ENCODE data around the gene KLF14. TPM values are rescaled to one million over a fixed set of nuclear protein-coding genes. Genes with fewer than 3 reads are reported as not detected.

KLF14 gene
- total RNA-seq, 1 experiment from 2014 or later = not detected

DNA sequence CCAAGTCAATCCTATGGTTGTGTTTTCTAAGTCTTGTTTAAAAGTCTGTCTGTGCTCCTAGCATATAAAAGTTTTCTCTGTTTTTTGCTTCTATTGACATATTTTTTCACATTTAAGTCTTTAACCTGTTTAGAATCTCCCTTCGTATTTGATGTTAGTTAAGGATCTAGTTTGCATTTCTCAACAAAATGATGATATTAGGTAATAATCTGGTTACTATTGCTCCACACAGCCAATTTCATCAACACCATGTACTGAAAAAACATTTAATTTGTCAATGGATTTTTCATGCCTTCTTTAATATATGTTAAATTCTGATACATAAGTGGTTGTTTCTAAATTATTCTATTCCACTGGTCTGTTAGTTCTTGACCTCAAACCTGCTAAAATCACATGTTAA is 30.2 kb downstream of the KLF14 start (continued):
- TF ChIP-seq, protein P1, sequence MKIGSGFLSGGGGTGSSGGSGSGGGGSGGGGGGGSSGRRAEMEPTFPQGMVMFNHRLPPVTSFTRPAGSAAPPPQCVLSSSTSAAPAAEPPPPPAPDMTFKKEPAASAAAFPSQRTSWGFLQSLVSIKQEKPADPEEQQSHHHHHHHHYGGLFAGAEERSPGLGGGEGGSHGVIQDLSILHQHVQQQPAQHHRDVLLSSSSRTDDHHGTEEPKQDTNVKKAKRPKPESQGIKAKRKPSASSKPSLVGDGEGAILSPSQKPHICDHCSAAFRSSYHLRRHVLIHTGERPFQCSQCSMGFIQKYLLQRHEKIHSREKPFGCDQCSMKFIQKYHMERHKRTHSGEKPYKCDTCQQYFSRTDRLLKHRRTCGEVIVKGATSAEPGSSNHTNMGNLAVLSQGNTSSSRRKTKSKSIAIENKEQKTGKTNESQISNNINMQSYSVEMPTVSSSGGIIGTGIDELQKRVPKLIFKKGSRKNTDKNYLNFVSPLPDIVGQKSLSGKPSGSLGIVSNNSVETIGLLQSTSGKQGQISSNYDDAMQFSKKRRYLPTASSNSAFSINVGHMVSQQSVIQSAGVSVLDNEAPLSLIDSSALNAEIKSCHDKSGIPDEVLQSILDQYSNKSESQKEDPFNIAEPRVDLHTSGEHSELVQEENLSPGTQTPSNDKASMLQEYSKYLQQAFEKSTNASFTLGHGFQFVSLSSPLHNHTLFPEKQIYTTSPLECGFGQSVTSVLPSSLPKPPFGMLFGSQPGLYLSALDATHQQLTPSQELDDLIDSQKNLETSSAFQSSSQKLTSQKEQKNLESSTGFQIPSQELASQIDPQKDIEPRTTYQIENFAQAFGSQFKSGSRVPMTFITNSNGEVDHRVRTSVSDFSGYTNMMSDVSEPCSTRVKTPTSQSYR (CRISPR knock-in tag; IDR thresholded peaks at IDR 0.05) = no peak
- TF ChIP-seq NR2C2 (CRISPR knock-in tag; IDR thresholded peaks at IDR 0.05) (no peak), ZNF263 (CRISPR knock-in tag; IDR thresholded peaks at IDR 0.05; ENCODE audit: low read depth) (no peak), ATF1 (CRISPR knock-in tag; IDR thresholded peaks at IDR 0.05) (no peak), FOXK1 (CRISPR knock-in tag; IDR thresholded peaks at IDR 0.05) (no peak), CREM (CRISPR knock-in tag; IDR thresholded peaks at IDR 0.05) (no peak), SMAD4 (CRISPR knock-in tag; IDR thresholded peaks at IDR 0.05) (no peak), JUN (CRISPR knock-in tag; IDR thresholded peaks at IDR 0.05) (no peak), ZNF671 (CRISPR knock-in tag; IDR thresholded peaks at IDR 0.05) (no peak)
- TF ChIP-seq, protein P2, sequence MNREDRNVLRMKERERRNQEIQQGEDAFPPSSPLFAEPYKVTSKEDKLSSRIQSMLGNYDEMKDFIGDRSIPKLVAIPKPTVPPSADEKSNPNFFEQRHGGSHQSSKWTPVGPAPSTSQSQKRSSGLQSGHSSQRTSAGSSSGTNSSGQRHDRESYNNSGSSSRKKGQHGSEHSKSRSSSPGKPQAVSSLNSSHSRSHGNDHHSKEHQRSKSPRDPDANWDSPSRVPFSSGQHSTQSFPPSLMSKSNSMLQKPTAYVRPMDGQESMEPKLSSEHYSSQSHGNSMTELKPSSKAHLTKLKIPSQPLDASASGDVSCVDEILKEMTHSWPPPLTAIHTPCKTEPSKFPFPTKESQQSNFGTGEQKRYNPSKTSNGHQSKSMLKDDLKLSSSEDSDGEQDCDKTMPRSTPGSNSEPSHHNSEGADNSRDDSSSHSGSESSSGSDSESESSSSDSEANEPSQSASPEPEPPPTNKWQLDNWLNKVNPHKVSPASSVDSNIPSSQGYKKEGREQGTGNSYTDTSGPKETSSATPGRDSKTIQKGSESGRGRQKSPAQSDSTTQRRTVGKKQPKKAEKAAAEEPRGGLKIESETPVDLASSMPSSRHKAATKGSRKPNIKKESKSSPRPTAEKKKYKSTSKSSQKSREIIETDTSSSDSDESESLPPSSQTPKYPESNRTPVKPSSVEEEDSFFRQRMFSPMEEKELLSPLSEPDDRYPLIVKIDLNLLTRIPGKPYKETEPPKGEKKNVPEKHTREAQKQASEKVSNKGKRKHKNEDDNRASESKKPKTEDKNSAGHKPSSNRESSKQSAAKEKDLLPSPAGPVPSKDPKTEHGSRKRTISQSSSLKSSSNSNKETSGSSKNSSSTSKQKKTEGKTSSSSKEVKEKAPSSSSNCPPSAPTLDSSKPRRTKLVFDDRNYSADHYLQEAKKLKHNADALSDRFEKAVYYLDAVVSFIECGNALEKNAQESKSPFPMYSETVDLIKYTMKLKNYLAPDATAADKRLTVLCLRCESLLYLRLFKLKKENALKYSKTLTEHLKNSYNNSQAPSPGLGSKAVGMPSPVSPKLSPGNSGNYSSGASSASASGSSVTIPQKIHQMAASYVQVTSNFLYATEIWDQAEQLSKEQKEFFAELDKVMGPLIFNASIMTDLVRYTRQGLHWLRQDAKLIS (CRISPR knock-in tag; IDR thresholded peaks at IDR 0.05; ENCODE audit: borderline replicate concordance) = no peak
- TF ChIP-seq, protein P3, sequence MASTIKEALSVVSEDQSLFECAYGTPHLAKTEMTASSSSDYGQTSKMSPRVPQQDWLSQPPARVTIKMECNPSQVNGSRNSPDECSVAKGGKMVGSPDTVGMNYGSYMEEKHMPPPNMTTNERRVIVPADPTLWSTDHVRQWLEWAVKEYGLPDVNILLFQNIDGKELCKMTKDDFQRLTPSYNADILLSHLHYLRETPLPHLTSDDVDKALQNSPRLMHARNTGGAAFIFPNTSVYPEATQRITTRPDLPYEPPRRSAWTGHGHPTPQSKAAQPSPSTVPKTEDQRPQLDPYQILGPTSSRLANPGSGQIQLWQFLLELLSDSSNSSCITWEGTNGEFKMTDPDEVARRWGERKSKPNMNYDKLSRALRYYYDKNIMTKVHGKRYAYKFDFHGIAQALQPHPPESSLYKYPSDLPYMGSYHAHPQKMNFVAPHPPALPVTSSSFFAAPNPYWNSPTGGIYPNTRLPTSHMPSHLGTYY (CRISPR knock-in tag; IDR thresholded peaks at IDR 0.05) = no peak
- TF ChIP-seq, protein P4, sequence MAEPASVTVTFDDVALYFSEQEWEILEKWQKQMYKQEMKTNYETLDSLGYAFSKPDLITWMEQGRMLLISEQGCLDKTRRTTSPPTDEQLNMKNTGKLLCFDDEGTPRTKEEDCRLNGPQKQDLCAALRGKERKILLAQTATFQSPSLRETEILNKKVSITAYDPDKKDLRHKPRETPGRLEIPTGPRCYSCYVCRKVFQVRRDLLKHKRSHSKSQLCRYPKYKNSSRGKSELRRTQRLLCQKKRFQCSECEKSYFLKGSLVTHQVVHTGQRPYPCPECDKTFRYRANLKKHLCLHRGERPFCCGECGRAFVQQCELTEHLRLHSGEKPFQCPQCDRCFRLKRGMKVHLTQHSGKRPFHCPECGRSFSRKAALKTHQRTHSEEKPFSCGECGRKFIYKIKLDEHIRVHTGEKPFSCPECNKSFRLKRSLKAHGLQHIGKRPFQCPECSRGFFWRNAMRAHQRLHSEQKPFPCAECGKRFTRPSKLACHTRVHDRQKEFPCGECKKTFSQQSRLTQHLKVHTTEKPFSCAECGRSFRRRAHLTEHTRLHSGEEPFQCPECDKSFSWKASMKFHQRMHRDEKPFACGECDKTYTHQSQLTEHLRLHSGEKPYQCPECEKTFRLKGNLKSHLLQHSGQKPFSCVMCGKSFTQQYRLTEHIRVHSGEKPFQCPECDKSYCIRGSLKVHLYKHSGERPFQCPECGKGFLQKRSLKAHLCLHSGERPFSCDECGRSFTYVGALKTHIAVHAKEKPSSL (CRISPR knock-in tag; conservative IDR thresholded peaks at IDR 0.05) = no peak
- TF ChIP-seq, protein P5, sequence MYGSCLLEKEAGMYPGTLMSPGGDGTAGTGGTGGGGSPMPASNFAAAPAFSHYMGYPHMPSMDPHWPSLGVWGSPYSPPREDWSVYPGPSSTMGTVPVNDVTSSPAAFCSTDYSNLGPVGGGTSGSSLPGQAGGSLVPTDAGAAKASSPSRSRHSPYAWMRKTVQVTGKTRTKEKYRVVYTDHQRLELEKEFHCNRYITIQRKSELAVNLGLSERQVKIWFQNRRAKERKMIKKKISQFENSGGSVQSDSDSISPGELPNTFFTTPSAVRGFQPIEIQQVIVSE (CRISPR knock-in tag; IDR thresholded peaks at IDR 0.05; ENCODE audit: borderline replicate concordance) = no peak

DNA sequence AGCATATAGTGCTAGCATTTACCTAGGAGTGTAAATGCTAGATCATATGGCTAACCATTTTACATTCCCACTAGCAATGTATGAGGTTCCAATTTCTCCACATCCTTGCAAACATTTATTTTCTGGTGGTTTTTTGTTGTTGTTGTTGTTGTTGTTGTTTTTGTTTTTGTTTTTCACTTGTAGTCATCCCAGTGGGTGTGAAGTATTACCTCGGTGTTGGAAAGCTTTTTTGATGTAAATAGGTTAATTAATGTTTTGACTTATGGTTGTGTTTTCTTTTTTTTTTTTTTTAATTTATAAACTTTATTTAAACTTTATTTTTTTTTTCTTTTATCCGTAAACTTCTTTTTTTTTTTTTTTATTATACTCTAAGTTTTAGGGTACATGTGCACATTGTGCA is 32.4 kb downstream of the KLF14 start:
- ChIA-PET CTCF (no interaction called here), POLR2A (no interaction called here)
- no peak for ATAC-seq
- H3K9me3 Mint-ChIP-seq = peaks cover 11% of the 10 kb centered on the region
- H3K36me3 Mint-ChIP-seq = no peaks in the 10 kb centered on the region
- no peaks in the 10 kb centered on the region for H3K4me1 Mint-ChIP-seq
- no peak overlapping the region for H3K4me3 Mint-ChIP-seq
- no peak for DNase-seq (ENCODE audit: low spot score)
- H3K27ac Mint-ChIP-seq = no peak overlapping the region
- H3K27me3 Mint-ChIP-seq (ENCODE audit: low read depth) = peaks cover under 1% of the 10 kb centered on the region
- TF ChIP-seq, protein P6, sequence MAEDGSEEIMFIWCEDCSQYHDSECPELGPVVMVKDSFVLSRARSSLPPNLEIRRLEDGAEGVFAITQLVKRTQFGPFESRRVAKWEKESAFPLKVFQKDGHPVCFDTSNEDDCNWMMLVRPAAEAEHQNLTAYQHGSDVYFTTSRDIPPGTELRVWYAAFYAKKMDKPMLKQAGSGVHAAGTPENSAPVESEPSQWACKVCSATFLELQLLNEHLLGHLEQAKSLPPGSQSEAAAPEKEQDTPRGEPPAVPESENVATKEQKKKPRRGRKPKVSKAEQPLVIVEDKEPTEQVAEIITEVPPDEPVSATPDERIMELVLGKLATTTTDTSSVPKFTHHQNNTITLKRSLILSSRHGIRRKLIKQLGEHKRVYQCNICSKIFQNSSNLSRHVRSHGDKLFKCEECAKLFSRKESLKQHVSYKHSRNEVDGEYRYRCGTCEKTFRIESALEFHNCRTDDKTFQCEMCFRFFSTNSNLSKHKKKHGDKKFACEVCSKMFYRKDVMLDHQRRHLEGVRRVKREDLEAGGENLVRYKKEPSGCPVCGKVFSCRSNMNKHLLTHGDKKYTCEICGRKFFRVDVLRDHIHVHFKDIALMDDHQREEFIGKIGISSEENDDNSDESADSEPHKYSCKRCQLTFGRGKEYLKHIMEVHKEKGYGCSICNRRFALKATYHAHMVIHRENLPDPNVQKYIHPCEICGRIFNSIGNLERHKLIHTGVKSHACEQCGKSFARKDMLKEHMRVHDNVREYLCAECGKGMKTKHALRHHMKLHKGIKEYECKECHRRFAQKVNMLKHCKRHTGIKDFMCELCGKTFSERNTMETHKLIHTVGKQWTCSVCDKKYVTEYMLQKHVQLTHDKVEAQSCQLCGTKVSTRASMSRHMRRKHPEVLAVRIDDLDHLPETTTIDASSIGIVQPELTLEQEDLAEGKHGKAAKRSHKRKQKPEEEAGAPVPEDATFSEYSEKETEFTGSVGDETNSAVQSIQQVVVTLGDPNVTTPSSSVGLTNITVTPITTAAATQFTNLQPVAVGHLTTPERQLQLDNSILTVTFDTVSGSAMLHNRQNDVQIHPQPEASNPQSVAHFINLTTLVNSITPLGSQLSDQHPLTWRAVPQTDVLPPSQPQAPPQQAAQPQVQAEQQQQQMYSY (CRISPR knock-in tag; IDR thresholded peaks at IDR 0.05) = no peak
- TF ChIP-seq CBFB (CRISPR knock-in tag; IDR thresholded peaks at IDR 0.05; ENCODE audit: low read depth) (no peak), FOXP1 (CRISPR knock-in tag; IDR thresholded peaks at IDR 0.05; ENCODE audit: borderline replicate concordance) (no peak), GTF2I (CRISPR knock-in tag; conservative IDR thresholded peaks at IDR 0.05) (no peak), IRF2 (CRISPR knock-in tag; IDR thresholded peaks at IDR 0.05; ENCODE audit: borderline replicate concordance, low read depth) (no peak), TCF7 (CRISPR knock-in tag; IDR thresholded peaks at IDR 0.05; ENCODE audit: low read depth) (no peak), ZNF671 (CRISPR knock-in tag; IDR thresholded peaks at IDR 0.05) (no peak)
- TF ChIP-seq, protein P7, sequence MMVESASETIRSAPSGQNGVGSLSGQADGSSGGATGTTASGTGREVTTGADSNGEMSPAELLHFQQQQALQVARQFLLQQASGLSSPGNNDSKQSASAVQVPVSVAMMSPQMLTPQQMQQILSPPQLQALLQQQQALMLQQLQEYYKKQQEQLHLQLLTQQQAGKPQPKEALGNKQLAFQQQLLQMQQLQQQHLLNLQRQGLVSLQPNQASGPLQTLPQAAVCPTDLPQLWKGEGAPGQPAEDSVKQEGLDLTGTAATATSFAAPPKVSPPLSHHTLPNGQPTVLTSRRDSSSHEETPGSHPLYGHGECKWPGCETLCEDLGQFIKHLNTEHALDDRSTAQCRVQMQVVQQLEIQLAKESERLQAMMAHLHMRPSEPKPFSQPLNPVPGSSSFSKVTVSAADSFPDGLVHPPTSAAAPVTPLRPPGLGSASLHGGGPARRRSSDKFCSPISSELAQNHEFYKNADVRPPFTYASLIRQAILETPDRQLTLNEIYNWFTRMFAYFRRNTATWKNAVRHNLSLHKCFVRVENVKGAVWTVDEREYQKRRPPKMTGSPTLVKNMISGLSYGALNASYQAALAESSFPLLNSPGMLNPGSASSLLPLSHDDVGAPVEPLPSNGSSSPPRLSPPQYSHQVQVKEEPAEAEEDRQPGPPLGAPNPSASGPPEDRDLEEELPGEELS (CRISPR knock-in tag; IDR thresholded peaks at IDR 0.05) = no peak
